22Rv1 (cell line): Measurements from ENCODE around the gene EDEM2.
"Not testable (repeated sequence)": the region's sequence is repeated elsewhere in the genome, so short reads cannot be mapped to it uniquely, and the experiment has no call there.

ENCODE experiments used
- H3K27ac ChIP-seq: fragments of 450-650 bp; 2 replicates; pipeline ENCODE4 v1.5.1; 2017
- CTCF ChIP-seq: fragments of 450-650 bp; IDR thresholded peaks from 2 replicates; pipeline ENCODE4 v1.5.1; 2017; ENCODE audit warnings: mild to moderate bottlenecking
- ZFX ChIP-seq: fragments of 450-650 bp; IDR thresholded peaks from 2 replicates; pipeline ENCODE4 v1.6.1; 2017; ENCODE audit warnings: antibody characterized with exemption, borderline replicate concordance

EDEM2 gene

DNA sequence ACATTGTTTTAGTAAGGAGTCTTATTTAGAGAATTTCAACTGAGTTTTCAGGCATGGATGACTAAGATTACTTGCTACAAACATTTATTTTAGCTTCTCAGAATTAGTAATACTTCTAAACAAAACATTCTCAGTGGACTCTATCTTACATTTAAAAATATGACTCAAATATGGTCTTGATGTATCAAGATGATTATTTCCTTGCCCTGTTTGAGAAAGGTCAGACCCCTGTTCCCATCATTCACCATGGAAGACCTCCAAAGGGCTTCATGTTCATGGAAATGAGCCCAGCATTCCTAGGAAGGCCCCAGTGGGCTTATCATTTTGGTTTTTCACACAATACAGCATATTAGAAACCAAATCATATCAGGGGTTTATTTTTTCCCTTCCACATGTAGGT is 29.9 kb downstream of the EDEM2 start:
- TF ChIP-seq ZFX: no peak
- no peak for TF ChIP-seq CTCF
- no peak overlapping the region for H3K27ac ChIP-seq

- H3K27ac ChIP-seq: no peak overlapping the region
- TF ChIP-seq ZFX: no peak
These were observed 30.9 kb downstream of the EDEM2 start for GRCh38 chr20:35116258-35116657.

GRCh38 chr20:35115606-35116005 is 31.5 kb downstream of the EDEM2 start:
- TF ChIP-seq ZFX: no peak
- H3K27ac ChIP-seq: no peak overlapping the region

- H3K27ac ChIP-seq: not testable (repeated sequence)
These were observed 34.9 kb downstream of the EDEM2 start for GRCh38 chr20:35112276-35112675.

DNA sequence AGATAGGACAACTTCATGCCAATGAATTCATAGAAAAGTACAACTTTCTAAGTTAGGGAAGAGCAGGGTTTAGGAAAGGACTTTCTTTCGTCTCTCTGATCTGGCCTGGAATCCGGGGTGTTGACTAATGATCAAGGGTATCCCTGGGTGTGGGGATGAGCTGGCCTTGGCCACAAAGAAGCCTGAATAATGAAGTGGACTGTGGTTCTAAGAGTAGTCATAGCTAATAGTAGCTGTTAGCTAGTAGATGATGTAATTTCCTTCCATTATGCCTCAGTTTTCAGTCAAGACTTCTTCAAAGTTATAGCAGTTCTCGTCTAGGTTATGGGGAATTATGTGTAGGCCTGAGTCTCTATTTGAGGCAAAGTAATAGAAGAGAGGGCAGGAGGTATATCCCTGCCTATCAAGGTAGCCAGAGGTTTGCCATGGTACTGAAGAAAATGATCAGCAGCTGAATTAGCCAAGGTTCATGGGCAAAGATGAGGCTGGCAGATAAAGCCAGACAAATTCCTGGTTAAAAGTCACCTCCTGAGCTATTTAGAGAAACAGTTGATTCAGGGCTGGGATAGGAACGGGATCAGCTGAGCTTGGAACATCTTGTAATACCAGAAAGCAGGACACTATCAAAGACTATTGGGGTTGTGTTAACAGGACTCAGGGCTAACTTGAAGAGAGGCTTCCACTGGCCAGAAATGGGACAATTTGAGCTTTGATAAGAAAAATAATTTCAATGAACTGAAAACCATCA is 35.8 kb downstream of the EDEM2 start:
- no peak overlapping the region for H3K27ac ChIP-seq
- TF ChIP-seq CTCF (no peak), ZFX (no peak)

DNA sequence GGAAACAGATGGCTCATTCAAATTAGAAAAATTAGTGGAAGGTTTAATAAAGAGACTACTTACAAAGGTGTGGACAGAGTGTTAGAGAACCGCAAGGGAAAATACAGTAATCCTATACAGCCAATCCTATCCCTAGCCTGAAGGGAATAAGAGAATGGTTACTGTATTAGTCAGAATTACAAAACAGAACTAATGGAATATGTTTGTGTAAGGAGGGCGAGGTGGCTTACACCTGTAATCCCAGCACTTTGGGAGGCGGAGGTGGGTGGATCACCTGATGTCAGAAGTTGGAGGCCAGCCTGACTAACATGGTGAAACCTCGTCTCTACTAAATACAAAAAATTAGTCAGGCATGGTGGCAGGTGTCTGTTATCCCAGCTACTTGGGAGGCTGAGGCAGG is 38.2 kb downstream of the EDEM2 start:
- no peak overlapping the region for H3K27ac ChIP-seq
- no peak for TF ChIP-seq ZFX

- H3K27ac ChIP-seq: no peak overlapping the region
- TF ChIP-seq CTCF (no peak), ZFX (no peak)
These were observed 40.2 kb downstream of the EDEM2 start for GRCh38 chr20:35106827-35107380.

DNA sequence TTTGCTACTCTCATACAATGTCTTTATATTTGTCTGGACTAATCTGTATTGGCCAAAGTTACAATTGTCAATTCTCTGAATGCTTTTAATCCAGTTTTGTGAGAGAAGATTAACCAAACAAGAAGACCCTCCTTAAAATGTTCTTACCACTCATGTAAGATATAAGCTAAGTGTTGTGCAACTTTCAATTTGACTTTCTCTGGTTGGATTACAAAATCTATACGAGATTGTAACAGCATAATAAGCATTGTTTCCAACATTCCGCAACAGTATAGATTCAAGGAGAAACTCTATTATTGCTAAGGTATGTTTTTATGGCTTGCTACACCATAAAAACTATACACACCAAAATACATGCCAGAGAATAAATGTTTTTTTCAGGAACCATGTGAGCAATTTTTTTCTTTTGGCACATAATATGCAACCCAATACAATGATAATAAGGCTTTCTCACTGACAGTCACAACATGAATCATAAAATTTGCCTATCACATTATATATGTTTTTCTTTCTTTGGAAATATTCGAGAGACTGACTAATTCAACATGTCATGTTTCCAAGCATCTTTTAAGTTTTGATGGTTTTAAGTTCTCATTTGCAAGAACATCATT is 42.3 kb downstream of the EDEM2 start:
- no peak overlapping the region for H3K27ac ChIP-seq
- TF ChIP-seq ZFX: no peak
- TF ChIP-seq CTCF: no peak

- no peak overlapping the region for H3K27ac ChIP-seq
- no peak for TF ChIP-seq ZFX
- no peak for TF ChIP-seq CTCF
These were observed 45.5 kb downstream of the EDEM2 start for GRCh38 chr20:35101620-35102019.
